WTC11 (cell line): ENCODE data around the gene GOSR1. TPM values are rescaled to one million over a fixed set of nuclear protein-coding genes. Genes with fewer than 3 reads are reported as not detected.
A peak's percentile ranks its signal among the peaks of the same experiment; 100 is the strongest.

Source experiments
- ATAC-seq: fragments of 200-7000 bp; cut with Tn5 transposase; 2 replicates; pipeline ENCODE4 v1.10.0; 2021; ENCODE audit warnings: mild to moderate bottlenecking, moderate library complexity
- CTCF ChIA-PET: fragments of 300-600 bp; sonication (Branson Sonifier 250); formaldehyde crosslinking; loops from one replicate; lab custom pipeline; 2021; ENCODE audit warnings: antibody characterized with exemption; lab: Charles Lee
- POLR2A ChIA-PET: fragments of 350-600 bp; sonication (Branson Sonifier 250); formaldehyde crosslinking; loops from one replicate; lab custom pipeline; 2021; ENCODE audit warnings: antibody characterized with exemption; lab: Charles Lee
- DNase-seq: peaks from one replicate; pipeline ENCODE4 v3.0.0; 2021; ENCODE audit warnings: low spot score
- H3K27ac Mint-ChIP-seq: 2 replicates; pipeline ENCODE4 v1.8.0; 2021; ENCODE audit warnings: mixed read lengths
- H3K27me3 Mint-ChIP-seq: 2 replicates; pipeline ENCODE4 v1.8.0; 2021; ENCODE audit warnings: low read depth, mild to moderate bottlenecking, moderate library complexity, mixed read lengths
- H3K36me3 Mint-ChIP-seq: 2 replicates; pipeline ENCODE4 v1.8.0; 2021; ENCODE audit warnings: mixed read lengths
- H3K4me1 Mint-ChIP-seq: 2 replicates; pipeline ENCODE4 v1.8.0; 2022; ENCODE audit warnings: mixed read lengths
- H3K4me3 Mint-ChIP-seq: 2 replicates; pipeline ENCODE4 v1.8.0; 2021; ENCODE audit warnings: mild to moderate bottlenecking, moderate library complexity, mixed read lengths
- H3K9me3 Mint-ChIP-seq: 2 replicates; pipeline ENCODE4 v1.8.0; 2021; ENCODE audit warnings: mixed read lengths
- ATF1 ChIP-seq: sonication (generic); formaldehyde crosslinking; IDR thresholded peaks from 2 replicates; pipeline ENCODE4 v1.8.1; 2023; ENCODE audit warnings: mild to moderate bottlenecking, moderate library complexity, missing genetic modification reagents
- CBFB ChIP-seq: sonication (generic); formaldehyde crosslinking; IDR thresholded peaks from 2 replicates; pipeline ENCODE4 v1.8.1; 2022; ENCODE audit warnings: mild to moderate bottlenecking, low read depth, missing genetic modification reagents
- CTCF ChIP-seq: fragments of 200-600 bp; IDR thresholded peaks from 2 replicates; pipeline ENCODE4 v1.8.0; 2022; ENCODE audit warnings: antibody characterized with exemption
- E2F5 ChIP-seq: sonication (generic); formaldehyde crosslinking; IDR thresholded peaks from 2 replicates; pipeline ENCODE4 v1.8.1; 2022; ENCODE audit warnings: mild to moderate bottlenecking, moderate library complexity, missing genetic modification reagents
- ETV6 ChIP-seq: sonication (generic); formaldehyde crosslinking; IDR thresholded peaks from 2 replicates; pipeline ENCODE4 v1.8.1; 2022; ENCODE audit warnings: mild to moderate bottlenecking, missing genetic modification reagents
- FOXK1 ChIP-seq: sonication (generic); formaldehyde crosslinking; IDR thresholded peaks from 2 replicates; pipeline ENCODE4 v1.8.0; 2022; ENCODE audit warnings: mild to moderate bottlenecking, moderate library complexity, missing genetic modification reagents
- GRHL2 ChIP-seq: fragments of 250-450 bp; sonication (Bioruptor Pico); IDR thresholded peaks from 2 replicates; pipeline ENCODE4 v1.8.0; 2022; ENCODE audit warnings: mild to moderate bottlenecking, moderate library complexity; ENCODE audit not compliant: insufficient replicate concordance, severe bottlenecking
- HMGA2 ChIP-seq: fragments of 250-450 bp; sonication (Bioruptor Pico); IDR thresholded peaks from 2 replicates; pipeline ENCODE4 v1.4.0; 2021; ENCODE audit warnings: mild to moderate bottlenecking, moderate library complexity
- HMGXB4 ChIP-seq: sonication (generic); formaldehyde crosslinking; IDR thresholded peaks from 2 replicates; pipeline ENCODE4 v1.8.1; 2023; ENCODE audit warnings: mild to moderate bottlenecking, moderate library complexity, missing genetic modification reagents
- NFYB ChIP-seq: sonication (generic); formaldehyde crosslinking; conservative IDR thresholded peaks from 2 replicates; pipeline ENCODE4 v1.8.0; 2022; ENCODE audit warnings: low read depth, missing genetic modification reagents
- NR3C1 ChIP-seq: sonication (generic); formaldehyde crosslinking; conservative IDR thresholded peaks from 2 replicates; pipeline ENCODE4 v1.8.1; 2023; ENCODE audit warnings: low read depth, mild to moderate bottlenecking, missing genetic modification reagents
- OVOL2 ChIP-seq: fragments of 250-450 bp; sonication (Bioruptor Pico); IDR thresholded peaks from 2 replicates; pipeline ENCODE4 v1.9.0; 2021; ENCODE audit warnings: mild to moderate bottlenecking, borderline replicate concordance
- RELA ChIP-seq: sonication (generic); formaldehyde crosslinking; IDR thresholded peaks from 2 replicates; pipeline ENCODE4 v1.8.1; 2022; ENCODE audit warnings: missing genetic modification reagents, mild to moderate bottlenecking, borderline replicate concordance
- RORB ChIP-seq: fragments of 250-450 bp; sonication (Bioruptor Pico); IDR thresholded peaks from 2 replicates; pipeline ENCODE4 v1.9.0; 2021; ENCODE audit warnings: mild to moderate bottlenecking
- SMAD4 ChIP-seq: sonication (generic); formaldehyde crosslinking; IDR thresholded peaks from 2 replicates; pipeline ENCODE4 v1.8.0; 2022; ENCODE audit warnings: mild to moderate bottlenecking, missing genetic modification reagents
- STAT6 ChIP-seq: sonication (generic); formaldehyde crosslinking; conservative IDR thresholded peaks from 2 replicates; pipeline ENCODE4 v1.8.1; 2023; ENCODE audit warnings: mild to moderate bottlenecking, low read depth, missing genetic modification reagents, moderate library complexity
- TCF7 ChIP-seq: sonication (generic); formaldehyde crosslinking; IDR thresholded peaks from 2 replicates; pipeline ENCODE4 v1.8.0; 2022; ENCODE audit warnings: mild to moderate bottlenecking, low read depth, missing genetic modification reagents, moderate library complexity
- ZBTB21 ChIP-seq: sonication (generic); formaldehyde crosslinking; IDR thresholded peaks from 2 replicates; pipeline ENCODE4 v1.8.1; 2023; ENCODE audit warnings: mild to moderate bottlenecking, missing genetic modification reagents, borderline replicate concordance
- ZMAT4 ChIP-seq: fragments of 250-450 bp; sonication (Bioruptor Pico); IDR thresholded peaks from 2 replicates; pipeline ENCODE4 v1.9.0; 2021; ENCODE audit warnings: mild to moderate bottlenecking
- ZNF396 ChIP-seq: fragments of 250-450 bp; sonication (Bioruptor Pico); IDR thresholded peaks from 2 replicates; pipeline ENCODE4 v1.8.0; 2021; ENCODE audit warnings: mild to moderate bottlenecking, moderate library complexity, borderline replicate concordance
- ZNF416 ChIP-seq: fragments of 250-450 bp; sonication (Bioruptor Pico); IDR thresholded peaks from 2 replicates; pipeline ENCODE4 v1.9.0; 2021; ENCODE audit warnings: mild to moderate bottlenecking, inconsistent platforms
- total RNA-seq: library from RNA; stranded (reverse); gene quantifications from 3 replicates; pipeline ENCODE4 v1.2.3, GENCODE V29; 2021

The GOSR1 gene
- total RNA-seq, 1 experiment from 2014 or later = 37.4 TPM

GRCh38 chr17:30476726-30477082, 504 bp upstream of the GOSR1 start:
- Mint-ChIP-seq H3K27ac (0 out of 2 replicates have a peak overlapping the region, but pooled peaks have one; percentile 98), H3K27me3 (peaks cover 4% of the 10 kb centered on the region), H3K4me1 (peaks cover 15% of the 10 kb centered on the region), H3K4me3 (peak overlapping the region; percentile 99), H3K9me3 (no peaks in the 10 kb centered on the region), H3K36me3 (peaks cover 12% of the 10 kb centered on the region)
- ChIA-PET POLR2A (interaction anchor here (0.5 to 0.6 kb wide), 2 partner anchors 353 to 627 kb away, joined by 3 to 5 read pairs; no protein-coding TSS in a partner anchor), CTCF (interaction anchor here (0.5 to 2.2 kb wide), 32 partner anchors 9 to 730 kb away, joined by 3 to 14 read pairs (median 4); partner anchors contain the start of genes BLMH, CPD and CRLF3)
- TF ChIP-seq CTCF (no peak), ZBTB21 (CRISPR knock-in tag) (no peak), SMAD4 (CRISPR knock-in tag) (no peak), E2F5 (CRISPR knock-in tag) (no peak), GRHL2 (CRISPR knock-in tag) (no peak), TCF7 (CRISPR knock-in tag) (no peak), ZNF416 (no peak), ETV6 (CRISPR knock-in tag) (no peak), STAT6 (CRISPR knock-in tag) (no peak), HMGXB4 (no peak), NFYB (CRISPR knock-in tag) (no peak), OVOL2 (no peak), ZNF396 (CRISPR knock-in tag) (no peak), HMGA2 (CRISPR knock-in tag) (no peak), FOXK1 (CRISPR knock-in tag) (no peak), RORB (no peak), CBFB (CRISPR knock-in tag) (no peak), ATF1 (CRISPR knock-in tag) (no peak), NR3C1 (CRISPR knock-in tag) (no peak)
- DNase-seq = no peak
- peak; percentile 49 for ATAC-seq

- POLR2A ChIA-PET = no interaction called here
- DNase-seq (no peak), ATAC-seq (no peak; the same call in 1 of the 2 replicates)
- H3K27ac Mint-ChIP-seq = peak overlapping the region; percentile 98
- H3K4me3 Mint-ChIP-seq = peak overlapping the region; percentile 99
- H3K36me3 Mint-ChIP-seq = peaks cover 13% of the 10 kb centered on the region
- CTCF ChIA-PET = interaction anchor here (0.9 to 2.2 kb wide), 15 partner anchors 10 to 373 kb away, joined by 3 to 14 read pairs (median 8); partner anchors contain the start of genes BLMH, CPD and CRLF3
- peaks cover 4% of the 10 kb centered on the region for H3K27me3 Mint-ChIP-seq
- peaks cover 15% of the 10 kb centered on the region for H3K4me1 Mint-ChIP-seq
- no peak for TF ChIP-seq ZMAT4 (CRISPR knock-in tag)
- no peak for TF ChIP-seq CTCF
- no peak for TF ChIP-seq RELA (CRISPR knock-in tag)
- 0 out of 2 replicates have a peak, but pooled peaks have one; percentile 1 for TF ChIP-seq HMGA2 (CRISPR knock-in tag)
- no peaks in the 10 kb centered on the region for H3K9me3 Mint-ChIP-seq
These were observed 537 bp downstream of the GOSR1 start for GRCh38 chr17:30477774-30478115.
